H9 (cell line): ENCODE measurements around the gene TMEM59. TPM values are rescaled to one million over a fixed set of nuclear protein-coding genes. Genes with fewer than 3 reads are reported as not detected.

ENCODE experiments used
- DNase-seq: peaks from one replicate; pipeline ENCODE4 v3.0.0-alpha.2; 2017
- H2AFZ ChIP-seq: one replicate; pipeline ENCODE4 v1.6.1; 2013; ENCODE audit warnings: mild to moderate bottlenecking, low read length, control low read depth, moderate library complexity
- H2AK5ac ChIP-seq: 2 replicates; pipeline ENCODE4 v1.6.1; 2013; ENCODE audit warnings: low read length, control low read depth, mixed read lengths; ENCODE audit not compliant: insufficient read length
- H2BK120ac ChIP-seq: one replicate; pipeline ENCODE4 v1.6.1; 2013; ENCODE audit warnings: low read depth, mild to moderate bottlenecking, low read length, control low read depth, inconsistent platforms; ENCODE audit not compliant: poor library complexity, severe bottlenecking
- H2BK12ac ChIP-seq: 2 replicates; pipeline ENCODE4 v1.6.1; 2013; ENCODE audit warnings: low read length, control low read depth, mixed read lengths, low read depth; ENCODE audit not compliant: insufficient read length
- H2BK15ac ChIP-seq: 2 replicates; pipeline ENCODE4 v1.6.1; 2013; ENCODE audit warnings: low read depth, low read length, control low read depth
- H2BK20ac ChIP-seq: one replicate; pipeline ENCODE4 v1.6.1; 2013; ENCODE audit warnings: low read depth, mild to moderate bottlenecking, low read length, control low read depth, inconsistent platforms; ENCODE audit not compliant: poor library complexity, severe bottlenecking
- H2BK5ac ChIP-seq: 2 replicates; pipeline ENCODE4 v1.6.1; 2013; ENCODE audit warnings: low read length, control low read depth, mixed read lengths; ENCODE audit not compliant: insufficient read length
- H3K14ac ChIP-seq: 2 replicates; pipeline ENCODE4 v1.6.1; 2013; ENCODE audit warnings: low read length, control low read depth; ENCODE audit not compliant: insufficient read depth
- H3K18ac ChIP-seq: 2 replicates; pipeline ENCODE4 v1.6.1; 2013; ENCODE audit warnings: low read depth, mild to moderate bottlenecking, mixed read lengths, low read length, control low read depth; ENCODE audit not compliant: insufficient read length
- H3K23ac ChIP-seq: 2 replicates; pipeline ENCODE4 v1.6.1; 2013; ENCODE audit warnings: low read length, control low read depth, mixed read lengths, low read depth; ENCODE audit not compliant: insufficient read length
- H3K23me2 ChIP-seq: 2 replicates; pipeline ENCODE4 v1.6.1; 2013; ENCODE audit warnings: low read depth, mild to moderate bottlenecking, mixed read lengths, low read length, control low read depth; ENCODE audit not compliant: insufficient read length, poor library complexity, severe bottlenecking
- H3K27ac ChIP-seq: 2 replicates; pipeline ENCODE4 v1.5.1; 2013; ENCODE audit warnings: low read length, control low read depth, mixed read lengths, low read depth; ENCODE audit not compliant: insufficient read length
- H3K27me3 ChIP-seq: 2 replicates; pipeline ENCODE4 v1.6.1; 2013; ENCODE audit warnings: low read length, control low read depth, inconsistent platforms; ENCODE audit not compliant: insufficient read depth
- H3K4ac ChIP-seq: 2 replicates; pipeline ENCODE4 v1.6.1; 2013; ENCODE audit warnings: low read depth, mild to moderate bottlenecking, control low read depth, inconsistent platforms, low read length, moderate library complexity
- H3K4me1 ChIP-seq: 2 replicates; pipeline ENCODE4 v1.6.1; 2013; ENCODE audit warnings: low read length, control low read depth, inconsistent platforms; ENCODE audit not compliant: insufficient read depth
- H3K4me2 ChIP-seq: 2 replicates; pipeline ENCODE4 v1.6.1; 2013; ENCODE audit warnings: low read length, control low read depth, mixed read lengths; ENCODE audit not compliant: insufficient read length, insufficient read depth
- H3K56ac ChIP-seq: 2 replicates; pipeline ENCODE4 v1.6.1; 2013; ENCODE audit warnings: low read depth, mild to moderate bottlenecking, mixed read lengths, low read length, control low read depth; ENCODE audit not compliant: insufficient read length
- H3K79me1 ChIP-seq: 2 replicates; pipeline ENCODE4 v1.6.1; 2013; ENCODE audit warnings: low read depth, mild to moderate bottlenecking, moderate library complexity, low read length, control low read depth, inconsistent platforms; ENCODE audit not compliant: insufficient read depth, poor library complexity, severe bottlenecking
- H3K79me2 ChIP-seq: 2 replicates; pipeline ENCODE4 v1.6.1; 2013; ENCODE audit warnings: low read length, control low read depth, inconsistent platforms; ENCODE audit not compliant: insufficient read depth
- H3K9ac ChIP-seq: 2 replicates; pipeline ENCODE4 v1.6.1; 2013; ENCODE audit warnings: low read length, control low read depth, mixed read lengths; ENCODE audit not compliant: insufficient read length; ENCODE audit errors: extremely low read depth
- H3K9me3 ChIP-seq: one replicate; pipeline ENCODE4 v1.6.1; 2013; ENCODE audit warnings: low read depth, low read length, inconsistent platforms; ENCODE audit not compliant: control insufficient read depth
- H3T11ph ChIP-seq: one replicate; pipeline ENCODE4 v1.6.1; 2013; ENCODE audit warnings: mild to moderate bottlenecking, low read length, control low read depth, inconsistent platforms
- H4K20me1 ChIP-seq: one replicate; pipeline ENCODE4 v1.6.1; 2013; ENCODE audit not compliant: control insufficient read depth, insufficient read length, insufficient read depth
- H4K5ac ChIP-seq: 2 replicates; pipeline ENCODE4 v1.6.1; 2013; ENCODE audit warnings: low read depth, mild to moderate bottlenecking, mixed read lengths, low read length, control low read depth; ENCODE audit not compliant: insufficient read length
- H4K8ac ChIP-seq: replicated peaks from 2 replicates; pipeline ENCODE4 v1.6.1; 2013; ENCODE audit warnings: low read length, control low read depth, mixed read lengths, low read depth; ENCODE audit not compliant: insufficient read length
- H4K91ac ChIP-seq: 2 replicates; pipeline ENCODE4 v1.6.1; 2013; ENCODE audit warnings: low read depth, mild to moderate bottlenecking, moderate library complexity, mixed read lengths, low read length, control low read depth; ENCODE audit not compliant: insufficient read length
- H3K27ac Mint-ChIP-seq, 3 experiments: 2 replicates in 2 of 3; 3 replicates in 1 of 3; pipeline ENCODE4 v1.8.0; 2020 to 2021; ENCODE audit warnings: mixed read lengths in 3 of 3, mild to moderate bottlenecking in 1 of 3, moderate library complexity in 1 of 3
- H3K27me3 Mint-ChIP-seq: 2 replicates; pipeline ENCODE4 v1.8.0; 2021; ENCODE audit warnings: low read depth, mild to moderate bottlenecking, moderate library complexity, mixed read lengths
- H3K36me3 Mint-ChIP-seq, 3 experiments: 2 replicates in 2 of 3; 3 replicates in 1 of 3; pipeline ENCODE4 v1.8.0; 2020 to 2021; ENCODE audit warnings: low read depth in 3 of 3, mixed read lengths in 3 of 3; ENCODE audit not compliant: insufficient read depth in 1 of 3
- H3K4me1 Mint-ChIP-seq, 2 experiments: 2 replicates each; pipeline ENCODE4 v1.8.0; 2020; ENCODE audit warnings: mixed read lengths in 2 of 2
- H3K4me3 Mint-ChIP-seq, 2 experiments: 2 replicates in 1 of 2; 3 replicates in 1 of 2; pipeline ENCODE4 v1.8.0; 2020 to 2021; ENCODE audit warnings: mild to moderate bottlenecking in 2 of 2, mixed read lengths in 2 of 2, moderate library complexity in 1 of 2
- H3K9me3 Mint-ChIP-seq, 2 experiments: 2 replicates in 1 of 2; 3 replicates in 1 of 2; pipeline ENCODE4 v1.8.0; 2020; ENCODE audit warnings: mild to moderate bottlenecking in 2 of 2, mixed read lengths in 2 of 2, moderate library complexity in 1 of 2
- WGBS: extraction: QIAGEN DNeasy Blood & Tissue Kit; methylation state at CpG from one replicate; pipeline ENCODE4 v1.1.7; 2013; ENCODE audit warnings: missing lambda C conversion rate, low lambda C conversion rate, mixed read lengths; ENCODE audit not compliant: insufficient read length; ENCODE audit errors: extremely low coverage; 5-methylcytosine and 5-hydroxymethylcytosine counted together
- total RNA-seq: library from RNA; stranded (reverse); gene quantifications from 2 replicates; pipeline ENCODE4 v1.2.1, GENCODE V29; 2021
- TF ChIP-seq, protein P1 (sequence below): fragments of 200-600 bp; sonication (generic); conservative IDR thresholded peaks from 3 replicates; pipeline ENCODE4 v1.8.0; 2021; ENCODE audit warnings: antibody characterized with exemption, mild to moderate bottlenecking

The TMEM59 gene
- total RNA-seq, 1 experiment from 2014 or later, result 111 TPM

DNA sequence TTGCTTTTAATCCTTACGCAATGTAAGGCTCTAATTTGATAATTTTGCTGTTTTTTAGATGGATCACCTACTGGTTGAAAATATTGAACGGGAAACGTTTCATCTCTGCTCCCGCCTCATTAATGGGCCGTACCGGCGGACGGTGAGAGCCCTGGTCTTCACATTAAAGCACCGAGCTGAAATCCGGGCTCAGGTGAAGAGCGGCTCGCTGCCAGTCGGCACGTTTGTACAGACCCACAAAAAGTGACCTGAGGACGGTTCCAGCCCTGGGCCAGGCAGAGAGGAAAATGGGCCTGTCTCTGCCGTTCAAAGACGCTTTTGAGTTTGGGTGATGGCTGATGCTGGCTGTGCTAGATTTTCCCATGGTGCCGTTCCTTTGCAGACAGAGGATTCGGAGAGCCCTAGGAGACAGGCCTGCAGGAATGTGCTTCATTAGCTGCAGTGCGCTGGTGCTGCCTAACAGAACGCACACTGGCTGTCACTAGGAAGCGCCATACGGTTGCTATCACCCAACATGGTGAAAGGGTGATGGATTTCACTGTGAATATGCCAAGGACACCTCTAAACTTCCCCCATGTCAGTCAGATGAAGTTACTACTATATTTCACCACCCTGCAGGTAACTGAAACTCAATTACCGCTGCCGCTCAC, 43.3 kb upstream of the TMEM59 start:
- no peak overlapping the region for H3K4me2 ChIP-seq
- no peak overlapping the region for H4K5ac ChIP-seq
- no peak overlapping the region for H2BK15ac ChIP-seq
- no peaks in the 10 kb centered on the region; the same call in 1 of the 2 replicates for H3K27me3 Mint-ChIP-seq
- WGBS, result no CpG with 5 or more reads among the region's 25 CpGs
- no peak overlapping the region for H4K91ac ChIP-seq
- H3T11ph ChIP-seq, result no peak overlapping the region
- peaks cover 5 to 10% of the 10 kb centered on the region in 2 experiments; a peak in 3 of 4 replicates for H3K4me1 Mint-ChIP-seq
- peaks cover 0 to 1% (median 0%) of the 10 kb centered on the region in 3 experiments; a peak in 2 of 7 replicates for H3K36me3 Mint-ChIP-seq
- no peak overlapping the region for H3K14ac ChIP-seq
- no peak overlapping the region for H2BK12ac ChIP-seq
- H3K27me3 ChIP-seq, result no peaks in the 10 kb centered on the region
- H2AFZ ChIP-seq, result no peak overlapping the region
- H2BK120ac ChIP-seq, result no peak overlapping the region
- no peaks in the 10 kb centered on the region for H4K20me1 ChIP-seq
- no peaks in the 10 kb centered on the region for H3K79me1 ChIP-seq
- no peak overlapping the region for H3K18ac ChIP-seq
- H2BK20ac ChIP-seq, result no peak overlapping the region
- TF ChIP-seq, protein P1, sequence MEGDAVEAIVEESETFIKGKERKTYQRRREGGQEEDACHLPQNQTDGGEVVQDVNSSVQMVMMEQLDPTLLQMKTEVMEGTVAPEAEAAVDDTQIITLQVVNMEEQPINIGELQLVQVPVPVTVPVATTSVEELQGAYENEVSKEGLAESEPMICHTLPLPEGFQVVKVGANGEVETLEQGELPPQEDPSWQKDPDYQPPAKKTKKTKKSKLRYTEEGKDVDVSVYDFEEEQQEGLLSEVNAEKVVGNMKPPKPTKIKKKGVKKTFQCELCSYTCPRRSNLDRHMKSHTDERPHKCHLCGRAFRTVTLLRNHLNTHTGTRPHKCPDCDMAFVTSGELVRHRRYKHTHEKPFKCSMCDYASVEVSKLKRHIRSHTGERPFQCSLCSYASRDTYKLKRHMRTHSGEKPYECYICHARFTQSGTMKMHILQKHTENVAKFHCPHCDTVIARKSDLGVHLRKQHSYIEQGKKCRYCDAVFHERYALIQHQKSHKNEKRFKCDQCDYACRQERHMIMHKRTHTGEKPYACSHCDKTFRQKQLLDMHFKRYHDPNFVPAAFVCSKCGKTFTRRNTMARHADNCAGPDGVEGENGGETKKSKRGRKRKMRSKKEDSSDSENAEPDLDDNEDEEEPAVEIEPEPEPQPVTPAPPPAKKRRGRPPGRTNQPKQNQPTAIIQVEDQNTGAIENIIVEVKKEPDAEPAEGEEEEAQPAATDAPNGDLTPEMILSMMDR, result no peak
- no peaks in the 10 kb centered on the region for H3K9me3 Mint-ChIP-seq
- H3K79me2 ChIP-seq, result no peaks in the 10 kb centered on the region
- no peak overlapping the region for H4K8ac ChIP-seq
- no peak overlapping the region for H3K56ac ChIP-seq
- H3K23ac ChIP-seq, result no peak overlapping the region
- no peak overlapping the region for H2BK5ac ChIP-seq
- H3K27ac Mint-ChIP-seq, result peak overlapping the region in 1 of 3 experiments; percentile 62; a peak in 3 of 7 replicates
- no peaks in the 10 kb centered on the region for H3K23me2 ChIP-seq
- H3K4ac ChIP-seq, result no peak overlapping the region
- H3K4me3 Mint-ChIP-seq, result no peak overlapping the region
- H2AK5ac ChIP-seq, result no peak overlapping the region
- no peak overlapping the region for H3K9ac ChIP-seq
- no peaks in the 10 kb centered on the region for H3K4me1 ChIP-seq
- H3K27ac ChIP-seq, result no peak overlapping the region
- H3K9me3 ChIP-seq, result no peaks in the 10 kb centered on the region
- no peak for DNase-seq
